Activated CD8-positive, alpha-beta memory T cell treated with anti-CD3 and anti-CD28 coated beads, Interleukin-2, amount 50 U/mL, for 1 hour (primary cell): Measurements from ENCODE around the gene JARID2.

ENCODE experiments used
- DNase-seq: peaks from one replicate; pipeline ENCODE4 v3.0.0-alpha.2; 2020; ENCODE audit errors: extremely low read depth

JARID2 gene

GRCh38 chr6:15356937-15357336 lies 111.1 kb downstream of the JARID2 start:
- no peak for DNase-seq

DNA sequence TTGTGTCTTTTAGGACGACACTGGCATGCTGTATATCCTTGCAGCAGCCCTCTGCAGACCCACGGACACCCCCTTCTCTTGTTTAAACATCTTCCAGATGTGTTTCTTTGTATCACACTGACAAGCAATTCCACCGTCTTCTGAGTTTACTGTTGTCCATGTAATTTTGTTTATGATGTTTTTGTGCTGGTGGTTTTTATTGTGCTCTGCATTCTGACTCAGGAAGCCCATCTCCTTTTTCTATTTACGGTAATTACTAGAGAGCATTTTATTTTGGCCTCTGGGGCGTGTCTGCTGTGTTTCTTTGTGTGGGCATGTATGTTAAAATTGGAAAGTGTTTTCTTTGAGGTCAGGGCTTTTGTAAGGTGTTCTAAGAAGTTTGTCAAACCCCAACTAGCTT lies 111.9 kb downstream of the JARID2 start:
- no peak for DNase-seq

DNA sequence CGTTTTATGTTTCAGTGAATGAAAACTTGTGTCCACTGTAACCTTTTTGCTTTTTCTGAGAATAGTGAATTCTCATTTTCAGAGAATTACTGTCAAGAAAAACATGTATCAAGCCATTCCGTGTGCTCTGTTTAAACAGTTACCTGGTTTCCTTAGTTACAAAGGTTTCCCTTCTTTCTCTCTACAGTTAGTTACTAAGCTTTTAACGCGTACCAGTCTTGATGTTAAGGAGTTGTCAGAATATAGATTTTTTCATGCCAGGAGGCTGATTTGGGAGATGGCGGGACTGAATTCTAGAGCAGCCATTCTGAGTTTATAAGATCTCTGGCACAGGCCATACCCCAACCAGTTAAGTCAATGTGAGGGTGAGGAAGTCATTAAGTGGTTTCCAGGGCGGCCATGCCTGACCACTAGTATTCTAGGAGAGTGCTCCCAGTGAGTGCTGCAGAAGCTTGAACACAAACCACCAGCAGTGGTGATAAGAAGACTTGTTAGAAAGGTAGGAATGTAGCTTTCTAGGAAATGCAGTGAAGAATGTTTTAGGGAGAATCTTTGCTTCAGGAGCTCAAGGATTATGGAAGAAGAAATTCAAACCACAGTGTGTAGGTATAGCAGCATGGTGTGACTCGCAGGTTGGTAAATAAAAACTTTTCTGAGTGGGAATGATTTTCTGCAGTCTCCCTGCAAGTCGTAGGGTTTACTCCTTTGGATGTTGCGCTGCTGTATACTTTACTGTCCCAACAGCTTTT lies 112.9 kb downstream of the JARID2 start:
- DNase-seq = no peak

GRCh38 chr6:15359335-15359862 lies 113.5 kb downstream of the JARID2 start:
- DNase-seq = no peak

GRCh38 chr6:15360300-15360699 lies 114.4 kb downstream of the JARID2 start:
- DNase-seq = no peak

GRCh38 chr6:15361197-15361596 lies 115.3 kb downstream of the JARID2 start:
- no peak for DNase-seq

GRCh38 chr6:15362274-15363160 lies 116.6 kb downstream of the JARID2 start:
- DNase-seq = no peak

- no peak for DNase-seq
Measured at GRCh38 chr6:15363164-15363522, 117.3 kb downstream of the JARID2 start.

- DNase-seq = no peak
Measured at GRCh38 chr6:15363523-15364400, 117.9 kb downstream of the JARID2 start.

GRCh38 chr6:15364401-15365037 lies 118.7 kb downstream of the JARID2 start:
- DNase-seq = no peak

DNA sequence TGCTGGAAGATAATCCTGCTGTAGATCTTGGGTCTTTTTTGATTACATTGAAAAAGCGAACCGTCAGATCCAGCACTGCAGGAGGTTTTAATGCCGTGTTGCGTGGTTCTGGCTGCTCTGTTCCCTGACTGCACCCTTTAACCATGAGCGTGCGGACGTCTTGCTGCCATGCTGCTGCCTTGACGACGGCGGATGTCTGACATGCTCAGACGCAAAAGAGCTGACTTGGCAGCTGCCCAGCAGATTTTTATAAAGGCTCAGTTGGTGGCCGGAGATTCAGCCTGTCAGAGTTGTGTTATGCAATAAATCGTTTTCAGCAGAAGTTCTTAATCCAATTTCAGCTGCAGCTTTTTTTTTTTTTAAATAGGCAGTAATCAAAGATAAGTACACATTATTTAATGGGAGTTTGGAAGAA lies 119.4 kb downstream of the JARID2 start:
- peak; percentile 21 for DNase-seq

- DNase-seq = no peak
Measured at GRCh38 chr6:15366003-15366535, 120.2 kb downstream of the JARID2 start.

GRCh38 chr6:15366879-15367278 lies 121.0 kb downstream of the JARID2 start:
- no peak for DNase-seq

DNA sequence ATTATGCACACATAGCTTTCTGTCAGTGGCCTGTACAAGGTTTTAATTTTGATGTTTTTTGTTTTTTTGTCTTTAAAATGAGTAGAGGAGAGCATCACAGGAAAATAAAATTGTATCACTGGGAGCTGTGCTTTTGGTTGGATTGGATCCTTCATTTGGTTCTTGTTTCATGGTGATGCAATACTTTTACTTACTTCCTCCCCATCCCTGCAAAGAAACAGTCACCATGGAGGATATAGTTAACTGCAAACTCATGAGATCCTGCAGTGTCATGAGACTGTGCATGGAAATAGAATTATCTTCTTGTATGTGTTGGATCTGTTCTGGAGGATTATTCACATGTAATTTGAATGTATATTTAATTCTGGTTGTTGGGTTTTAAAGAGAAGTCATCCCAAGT lies 122.3 kb downstream of the JARID2 start:
- DNase-seq = no peak

DNA sequence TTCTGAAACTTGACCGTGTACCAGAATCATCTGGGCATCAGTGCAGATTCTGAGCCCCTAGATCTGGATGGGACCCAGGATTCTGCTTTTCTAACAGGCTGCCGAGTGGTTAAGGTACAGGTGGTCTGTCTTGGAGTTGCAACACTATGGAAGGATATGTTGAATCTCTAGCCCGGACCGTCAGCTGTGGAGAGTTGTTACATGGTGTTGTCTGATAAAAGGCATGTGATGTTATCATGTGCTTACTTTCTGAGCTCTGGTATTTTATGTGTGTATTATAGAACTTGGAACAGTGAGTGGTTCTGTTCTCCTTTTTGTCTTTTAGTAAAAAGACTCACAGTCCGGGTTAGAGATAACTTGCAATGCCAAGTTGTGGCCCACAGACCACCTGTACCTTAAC lies 123.0 kb downstream of the JARID2 start:
- no peak for DNase-seq

- DNase-seq = no peak
Measured at GRCh38 chr6:15369838-15370237, 124.0 kb downstream of the JARID2 start.

GRCh38 chr6:15370733-15371671 lies 125.1 kb downstream of the JARID2 start:
- no peak for DNase-seq

GRCh38 chr6:15372932-15373331 lies 127.1 kb downstream of the JARID2 start:
- DNase-seq = no peak

- no peak for DNase-seq
Measured at GRCh38 chr6:15374119-15374518, 128.2 kb downstream of the JARID2 start.

DNA sequence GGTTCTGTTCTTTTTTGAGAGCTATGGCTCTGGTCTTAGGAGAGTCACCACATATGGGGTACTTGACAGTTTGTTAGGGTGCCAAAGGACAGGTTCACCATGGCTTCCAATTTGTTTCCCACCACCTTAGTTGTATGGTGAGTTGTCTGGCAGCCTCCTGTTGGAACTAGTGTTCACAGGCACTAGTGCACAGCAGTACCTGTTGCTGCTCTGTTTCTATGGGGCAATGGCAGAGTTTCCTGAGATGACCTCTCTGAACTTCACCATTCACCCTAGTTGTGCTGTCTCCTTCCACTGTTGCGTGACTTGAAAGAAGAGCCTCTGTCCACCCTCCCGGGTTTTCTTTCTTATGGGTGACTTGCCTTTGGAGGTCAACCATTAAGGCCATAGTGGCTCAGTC lies 129.1 kb downstream of the JARID2 start:
- DNase-seq = no peak
